H1 (cell line): ENCODE measurements around the gene ARHGAP24. TPM values are rescaled to one million over a fixed set of nuclear protein-coding genes. Genes with fewer than 3 reads are reported as not detected.

Source experiments
- CBX5 ChIP-seq: fragments of 300-800, 300-1000 bp; sonication (generic); IDR thresholded peaks from 2 replicates; pipeline ENCODE4 v1.7.1; 2016; ENCODE audit warnings: antibody characterized with exemption, low read length, low read depth
- NANOG ChIP-seq: IDR thresholded peaks from 2 replicates; pipeline ENCODE4 v1.6.1; 2011; ENCODE audit warnings: low read length, low read depth, mild to moderate bottlenecking, inconsistent platforms; ENCODE audit not compliant: insufficient read depth, poor library complexity, severe bottlenecking
- YY1 ChIP-seq: IDR thresholded peaks from 2 replicates; pipeline ENCODE4 v1.6.1; 2011; ENCODE audit warnings: low read depth, mild to moderate bottlenecking, low read length
- polyA plus RNA-seq, 7 experiments: library from polyadenylated mRNA; depleted of rRNA in 3 of 7; stranded (reverse) in 5 of 7; unstranded in 2 of 7; fragments of >200 nt in 5 of 7; fragments of 200-250 nt in 2 of 7; gene quantifications; 1 replicate in 5 of 7; 2 replicates in 1 of 7; 4 replicates in 1 of 7; pipeline versions ENCODE4 v1.2.1 to v1.2.3, GENCODE V29; 2011 to 2013; ENCODE audit warnings: missing spikeins in 2 of 7, mixed read lengths in 2 of 7
- total RNA-seq: library from RNA; stranded (reverse); fragmentation: NEBNext Ultra II Directional; extraction: Animal tissue kit (Norgen Biotek cat#: 25700); gene quantifications from 2 replicates; pipeline ENCODE4 v1.2.1, GENCODE V29; 2021

ARHGAP24 gene
- total and polyA plus RNA-seq, 2 of the 8 experiments (the other 6 are each of a cell fraction or from before 2014, with no cell fraction given): 0.08 to 0.50 TPM

GRCh38 chr4:85522836-85523235, 47.9 kb downstream of the ARHGAP24 start (continued):
- TF ChIP-seq YY1: no peak
- no peak for TF ChIP-seq NANOG
- no peak for TF ChIP-seq CBX5
- TF ChIP-seq, all 59 proteins: peak for 0
